HUDEP-2 (cell line): ENCODE data around the gene MYO3B.
"Not testable (repeated sequence)": the region's sequence is repeated elsewhere in the genome, so short reads cannot be mapped to it uniquely, and the experiment has no call there.

Source experiments
- DNase-seq, 76 experiments: peaks; one replicate each; lab custom pipeline; 2025; ENCODE audit not compliant: unreplicated experiment in 76 of 76; lab: John Stamatoyannopoulos, UW

The MYO3B gene

GRCh38 chr2:170206805-170207407 lies 29.0 kb downstream of the MYO3B start:
- no peak for DNase-seq

- DNase-seq, result no peak
Observed at GRCh38 chr2:170207901-170208300, 30.0 kb downstream of the MYO3B start.

DNA sequence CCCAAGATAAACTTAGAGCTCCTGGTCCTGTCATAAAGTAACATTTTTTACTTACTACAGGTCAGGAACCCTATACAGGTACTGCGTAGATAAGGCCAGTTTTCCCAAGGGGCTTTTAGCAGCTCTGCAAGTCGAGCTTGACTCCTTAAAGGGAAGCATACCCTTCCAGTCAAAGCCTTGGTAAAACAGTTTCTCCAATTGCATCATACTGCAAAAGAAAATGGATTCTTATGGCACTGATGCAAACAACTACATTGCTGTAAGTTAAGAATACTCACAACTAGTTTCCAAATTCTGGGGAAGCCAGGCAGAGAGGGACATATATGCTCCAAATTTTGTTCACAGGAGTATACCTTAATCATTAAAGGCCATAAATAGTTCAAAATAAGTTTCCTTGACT lies 31.0 kb downstream of the MYO3B start:
- DNase-seq, result no peak

GRCh38 chr2:170212625-170213280 lies 34.8 kb downstream of the MYO3B start:
- DNase-seq, result no peak

DNA sequence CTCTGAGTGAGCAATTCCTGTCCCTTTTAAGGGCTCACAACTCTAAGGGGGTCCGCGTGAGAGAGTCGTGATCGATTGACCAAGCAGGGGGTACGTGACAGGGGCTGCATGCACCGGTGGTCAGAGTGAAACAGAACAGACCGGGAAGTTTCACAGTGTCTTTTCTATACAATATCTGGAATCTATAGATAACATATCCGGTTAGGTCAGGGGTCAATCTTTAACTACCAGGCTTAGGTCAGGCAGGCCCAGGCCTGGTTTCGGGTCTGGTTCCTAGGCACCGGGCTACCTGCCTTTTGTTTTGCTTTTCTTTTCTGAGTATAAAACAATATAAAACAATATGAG lies 35.3 kb downstream of the MYO3B start:
- not testable (repeated sequence) for DNase-seq

GRCh38 chr2:170213651-170214050 lies 35.7 kb downstream of the MYO3B start:
- no peak for DNase-seq

- DNase-seq, result no peak
Observed at GRCh38 chr2:170214309-170214948, 36.5 kb downstream of the MYO3B start.

DNA sequence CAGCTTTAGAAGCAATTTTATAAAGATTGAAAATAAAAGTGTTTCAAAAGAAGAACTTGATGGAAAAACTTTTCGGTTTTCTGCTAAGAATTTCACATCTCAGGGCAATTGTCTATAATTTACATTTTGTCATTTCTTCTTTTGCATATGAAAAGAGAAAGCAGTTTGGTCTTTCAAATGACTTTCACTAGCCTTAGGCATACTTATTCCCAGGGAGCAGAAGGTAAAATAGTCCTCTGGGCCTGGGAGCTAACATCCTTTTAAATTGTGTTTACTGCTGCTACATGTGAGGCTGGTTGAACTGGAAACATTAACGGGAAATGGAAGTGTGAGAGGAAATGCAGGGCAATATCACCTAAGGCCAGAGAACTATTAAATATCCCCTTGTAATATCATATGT lies 37.1 kb downstream of the MYO3B start:
- no peak for DNase-seq

- peak in 4 of 76 experiments; percentile 11 to 39 (median 30) for DNase-seq
Observed at GRCh38 chr2:170216428-170216827, 38.5 kb downstream of the MYO3B start.

GRCh38 chr2:170216981-170217380 lies 39.0 kb downstream of the MYO3B start:
- DNase-seq, result no peak

GRCh38 chr2:170217778-170218251 lies 39.9 kb downstream of the MYO3B start:
- no peak for DNase-seq

DNA sequence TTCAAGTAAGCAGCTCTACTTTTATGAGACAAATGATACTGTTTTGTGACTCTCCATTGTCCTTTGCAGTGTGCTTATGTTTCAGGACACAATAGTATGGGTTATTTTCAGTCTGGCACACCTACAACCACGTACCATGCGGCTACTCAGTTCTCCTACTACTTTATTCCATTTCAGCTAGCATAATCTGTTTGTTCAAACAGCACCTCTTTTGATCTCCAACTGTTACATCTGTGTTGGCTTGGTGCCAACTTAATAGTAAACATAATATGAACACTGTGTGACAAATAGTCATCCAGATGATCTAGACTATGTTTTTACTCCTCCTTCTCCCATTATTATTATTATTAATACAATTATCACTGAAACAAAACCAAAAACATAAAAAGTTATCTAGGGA lies 40.5 kb downstream of the MYO3B start:
- no peak for DNase-seq

GRCh38 chr2:170218931-170219330 lies 41.0 kb downstream of the MYO3B start:
- no peak for DNase-seq

DNA sequence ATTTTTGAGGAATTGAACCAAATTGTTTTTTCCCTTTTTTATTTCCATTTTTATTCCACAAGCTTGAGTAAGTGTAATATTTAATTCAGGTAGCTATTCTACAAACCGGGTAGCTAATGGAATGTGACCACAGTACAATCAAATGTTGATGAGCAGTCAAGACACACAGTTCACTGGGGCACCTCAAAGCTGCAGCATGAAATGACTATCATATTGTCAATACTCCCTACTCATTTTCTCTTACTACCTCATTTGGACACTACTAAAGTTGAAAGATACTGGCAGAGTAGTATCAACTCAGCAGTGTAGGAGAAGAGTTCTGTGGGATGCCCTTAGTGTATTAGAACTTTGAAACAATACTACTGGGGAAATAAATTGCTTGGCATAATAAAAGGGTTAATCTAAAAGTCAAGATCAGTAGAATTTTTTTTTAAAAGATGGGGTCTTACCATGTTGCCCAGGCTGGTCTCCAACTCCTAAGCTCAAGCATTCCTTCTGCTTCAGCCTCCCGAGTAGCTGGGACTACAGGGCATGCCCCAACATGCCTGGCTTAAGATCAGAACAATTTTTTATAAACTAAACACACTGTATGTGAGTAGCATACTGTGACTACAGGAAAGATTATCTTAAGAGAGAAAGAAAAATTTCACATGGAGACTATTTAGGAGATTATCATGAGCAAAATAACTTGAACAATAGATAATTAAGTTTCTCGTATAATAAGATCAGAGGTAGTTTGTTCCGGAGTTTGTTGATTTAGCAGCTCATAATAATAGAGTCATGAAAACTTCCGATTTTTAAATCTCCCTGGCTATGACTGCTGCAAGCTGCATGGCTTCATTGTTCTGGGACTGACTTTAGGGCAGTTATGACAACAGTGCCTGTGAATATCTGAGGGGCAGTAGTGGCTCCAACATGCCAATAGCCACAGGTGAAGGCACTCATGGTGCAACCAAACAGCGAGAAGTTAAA lies 43.7 kb downstream of the MYO3B start:
- DNase-seq, result no peak

GRCh38 chr2:170222298-170222697 lies 44.4 kb downstream of the MYO3B start:
- no peak for DNase-seq

DNA sequence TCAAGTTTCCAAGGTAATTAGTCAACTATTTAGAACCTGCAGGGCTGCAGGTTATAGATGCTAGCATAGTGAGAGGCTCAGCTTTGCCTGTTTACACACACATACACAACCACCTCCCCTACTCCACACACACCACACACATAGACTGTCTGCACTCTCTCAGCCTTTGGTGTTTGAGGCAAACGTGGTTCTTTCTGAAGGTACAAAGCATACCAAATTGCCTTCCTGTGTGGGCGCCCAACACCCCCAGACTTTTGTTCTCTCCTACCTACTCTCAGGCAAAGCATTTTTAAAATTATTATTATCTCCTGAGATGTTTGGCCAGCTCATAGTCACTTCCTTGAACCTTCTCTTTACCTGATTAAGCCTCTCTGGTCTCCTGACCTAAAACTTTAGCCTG lies 44.9 kb downstream of the MYO3B start:
- no peak for DNase-seq

DNA sequence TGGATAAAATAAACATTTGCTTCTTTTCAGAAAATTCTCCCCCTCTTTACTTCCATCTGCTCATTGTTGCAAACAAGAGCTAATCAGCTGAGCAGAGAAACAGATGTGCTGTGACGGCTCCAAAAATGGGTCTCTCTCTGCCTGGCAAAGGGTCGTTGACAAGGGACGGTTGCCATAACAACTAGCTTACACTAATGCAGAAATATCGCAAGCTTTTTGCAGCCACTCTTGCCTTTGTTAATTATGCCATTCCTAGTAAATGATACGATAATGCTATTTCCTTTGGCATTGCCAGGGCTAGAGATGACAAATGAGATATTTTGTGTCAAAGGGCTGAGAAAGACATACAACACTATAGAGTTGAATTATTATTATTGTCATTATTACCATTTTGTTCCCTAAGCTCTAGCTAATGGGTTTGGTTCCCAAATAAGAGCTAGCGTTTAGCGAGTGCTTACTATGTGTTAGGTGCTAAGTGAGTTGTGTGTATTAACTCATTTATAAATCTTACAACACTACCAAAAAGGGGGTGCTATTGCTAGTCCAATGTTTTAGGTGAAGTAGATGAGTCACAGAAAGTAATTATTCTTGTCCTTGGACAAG lies 46.8 kb downstream of the MYO3B start:
- DNase-seq, result no peak

- DNase-seq, result no peak
Observed at GRCh38 chr2:170226216-170226615, 48.3 kb downstream of the MYO3B start.

DNA sequence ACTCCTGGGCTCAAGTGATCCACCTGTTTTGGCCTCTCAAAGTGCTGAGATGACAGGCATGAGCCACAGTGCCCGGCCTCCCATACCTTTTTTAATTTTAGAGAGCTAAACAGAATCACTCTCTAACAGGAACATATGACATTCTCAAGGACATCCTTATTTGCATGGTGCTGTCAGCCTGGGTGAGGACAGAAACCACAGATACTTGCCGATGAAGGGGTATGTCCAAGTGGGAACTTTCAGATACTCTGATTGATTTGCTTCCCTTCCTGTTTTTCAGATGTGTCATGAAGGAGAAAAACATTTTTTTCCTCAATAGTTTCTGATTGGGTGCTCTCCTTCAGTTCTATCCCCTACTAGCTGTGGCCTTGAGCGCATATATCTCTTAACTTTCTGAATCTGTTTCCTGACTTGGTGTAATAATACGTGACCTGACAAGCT lies 49.6 kb downstream of the MYO3B start:
- no peak for DNase-seq

GRCh38 chr2:170227951-170228350 lies 50.0 kb downstream of the MYO3B start:
- DNase-seq, result no peak

DNA sequence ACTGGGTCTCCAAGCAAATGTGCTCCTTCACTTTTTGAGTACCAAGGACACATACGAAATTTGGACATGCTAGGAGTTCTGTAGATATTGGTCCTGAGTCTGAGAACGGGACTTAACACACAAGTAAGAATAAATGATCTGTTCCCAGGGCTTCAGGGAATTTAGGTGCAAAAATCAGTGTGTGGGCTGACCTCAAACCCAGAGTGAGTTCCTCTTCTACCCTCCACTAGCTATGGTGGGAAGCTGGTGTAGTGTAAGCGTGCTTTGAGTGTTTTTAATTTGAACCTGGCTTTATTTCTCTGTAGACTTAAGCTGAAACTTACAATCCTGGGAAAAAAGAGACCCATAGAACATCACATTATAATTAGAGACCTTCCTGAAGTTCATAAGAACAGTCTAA lies 50.5 kb downstream of the MYO3B start:
- no peak for DNase-seq
